ENCODE measurements around the gene RALGPS1. TPM values are rescaled to one million over a fixed set of nuclear protein-coding genes. Genes with fewer than 3 reads are reported as not detected.

Gene RALGPS1
- total RNA-seq, 2 experiments from 2014 or later: 2.1 to 2.4 TPM

GRCh38 chr9:127114606-127115005, 200.0 kb downstream of the RALGPS1 start:
- DNase-seq: no peak
- no peaks in the 10 kb centered on the region for H3K36me3 Mint-ChIP-seq (ENCODE audit: low read depth)
- no peak overlapping the region for H3K4me3 Mint-ChIP-seq
- intact Hi-C loops (cut with micrococcal nuclease): no loop called here
- H3K9me3 Mint-ChIP-seq: no peaks in the 10 kb centered on the region
- CTCF ChIA-PET: no interaction called here
- peaks cover 7% of the 10 kb centered on the region for H3K27me3 Mint-ChIP-seq (ENCODE audit: low read depth)
- H3K4me1 Mint-ChIP-seq (ENCODE audit: low read depth): peaks cover 6% of the 10 kb centered on the region
- no peak overlapping the region for H3K27ac Mint-ChIP-seq

DNA sequence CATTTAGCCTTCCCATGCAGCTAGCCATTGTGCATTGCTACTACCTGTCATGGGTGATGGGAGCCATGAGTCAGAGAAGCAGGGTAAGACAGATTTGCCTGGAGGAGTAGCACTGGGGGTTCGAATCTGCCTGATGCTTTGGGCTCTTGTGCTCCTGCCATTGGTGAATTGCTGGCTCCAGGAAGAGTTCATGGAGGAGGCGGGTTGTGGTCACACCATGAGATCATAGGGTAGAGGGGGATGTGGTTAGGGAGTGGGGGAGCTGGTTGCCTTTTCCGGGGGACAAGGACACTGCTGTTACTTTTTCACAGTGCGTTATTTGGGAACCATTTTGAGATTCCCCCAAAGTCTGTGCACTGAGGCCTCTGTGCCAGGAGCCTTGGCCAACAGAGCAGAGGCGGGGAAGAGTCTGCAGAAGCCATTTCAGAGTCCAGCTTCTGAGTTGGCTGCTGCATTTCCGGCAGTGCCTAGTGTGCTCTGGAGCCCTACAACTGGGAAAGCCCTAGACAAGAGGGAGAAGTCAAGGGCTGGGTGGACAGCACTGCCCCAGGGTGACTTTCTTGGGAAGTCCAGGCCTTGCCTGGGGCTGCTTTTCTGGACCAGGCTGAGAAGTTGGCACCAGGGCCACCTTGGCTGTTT, 201.6 kb downstream of the RALGPS1 start:
- H3K4me1 Mint-ChIP-seq (ENCODE audit: low read depth): peaks cover 6% of the 10 kb centered on the region
- DNase-seq: no peak
- intact Hi-C loops (cut with micrococcal nuclease): no loop called here
- peaks cover 11% of the 10 kb centered on the region for H3K27me3 Mint-ChIP-seq (ENCODE audit: low read depth)
- H3K36me3 Mint-ChIP-seq (ENCODE audit: low read depth): no peaks in the 10 kb centered on the region
- no peak overlapping the region for H3K4me3 Mint-ChIP-seq
- no peak overlapping the region for H3K27ac Mint-ChIP-seq
- CTCF ChIA-PET: interaction anchor here (1.4 kb wide), 1 partner anchor 151 kb away, joined by 3 read pairs; no protein-coding TSS in a partner anchor
- H3K9me3 Mint-ChIP-seq: no peaks in the 10 kb centered on the region

- Mint-ChIP-seq H3K4me3 (no peak overlapping the region), H3K27me3 (ENCODE audit: low read depth) (peaks cover 19% of the 10 kb centered on the region), H3K9me3 (no peaks in the 10 kb centered on the region), H3K27ac (no peak overlapping the region), H3K36me3 (ENCODE audit: low read depth) (no peaks in the 10 kb centered on the region), H3K4me1 (ENCODE audit: low read depth) (peaks cover 8% of the 10 kb centered on the region)
- CTCF ChIA-PET: interaction anchor here (1.4 kb wide), 1 partner anchor 151 kb away, joined by 3 read pairs; no protein-coding TSS in a partner anchor
- intact Hi-C loops (cut with micrococcal nuclease): no loop called here
- DNase-seq: no peak
Observed at GRCh38 chr9:127116957-127117356, 202.4 kb downstream of the RALGPS1 start.

DNA sequence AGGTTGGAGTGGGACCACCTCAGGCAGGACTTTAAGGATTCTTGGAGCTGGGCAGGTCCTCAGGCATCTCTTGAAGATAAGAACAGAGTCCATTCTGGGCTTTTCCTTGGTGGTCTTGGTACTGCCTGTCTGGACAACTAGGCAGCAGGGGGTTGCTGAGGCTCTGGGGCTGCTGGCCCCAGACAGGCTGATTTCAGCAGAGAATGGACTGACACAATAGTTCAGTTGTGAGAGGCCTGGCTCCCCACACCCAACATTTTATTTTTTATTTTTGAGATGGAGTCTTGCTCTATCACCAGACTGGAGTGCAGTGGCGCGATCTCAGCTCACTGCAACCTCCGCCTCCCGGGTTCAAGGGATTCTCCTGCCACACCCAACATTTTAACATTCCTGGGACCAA, 203.2 kb downstream of the RALGPS1 start:
- H3K4me3 Mint-ChIP-seq: no peak overlapping the region
- no peak overlapping the region for H3K27ac Mint-ChIP-seq
- H3K36me3 Mint-ChIP-seq (ENCODE audit: low read depth): no peaks in the 10 kb centered on the region
- H3K4me1 Mint-ChIP-seq (ENCODE audit: low read depth): peaks cover 10% of the 10 kb centered on the region
- no peak for DNase-seq
- peaks cover 22% of the 10 kb centered on the region for H3K27me3 Mint-ChIP-seq (ENCODE audit: low read depth)
- CTCF ChIA-PET: interaction anchor here (1.3 to 1.4 kb wide), 2 partner anchors 15 to 152 kb away, joined by 3 read pairs; no protein-coding TSS in a partner anchor
- intact Hi-C loops (cut with micrococcal nuclease): no loop called here
- H3K9me3 Mint-ChIP-seq: no peaks in the 10 kb centered on the region

- H3K9me3 Mint-ChIP-seq: no peaks in the 10 kb centered on the region
- no peaks in the 10 kb centered on the region for H3K36me3 Mint-ChIP-seq (ENCODE audit: low read depth)
- no peak for DNase-seq
- CTCF ChIA-PET: interaction anchor here (1.3 kb wide), 2 partner anchors 15 to 36 kb away, joined by 3 read pairs; no protein-coding TSS in a partner anchor
- no peak overlapping the region for H3K4me3 Mint-ChIP-seq
- peaks cover 12% of the 10 kb centered on the region for H3K4me1 Mint-ChIP-seq (ENCODE audit: low read depth)
- H3K27me3 Mint-ChIP-seq (ENCODE audit: low read depth): peaks cover 30% of the 10 kb centered on the region
- intact Hi-C loops (cut with micrococcal nuclease): no loop called here
- no peak overlapping the region for H3K27ac Mint-ChIP-seq
Observed at GRCh38 chr9:127118597-127119319, 204.2 kb downstream of the RALGPS1 start.

DNA sequence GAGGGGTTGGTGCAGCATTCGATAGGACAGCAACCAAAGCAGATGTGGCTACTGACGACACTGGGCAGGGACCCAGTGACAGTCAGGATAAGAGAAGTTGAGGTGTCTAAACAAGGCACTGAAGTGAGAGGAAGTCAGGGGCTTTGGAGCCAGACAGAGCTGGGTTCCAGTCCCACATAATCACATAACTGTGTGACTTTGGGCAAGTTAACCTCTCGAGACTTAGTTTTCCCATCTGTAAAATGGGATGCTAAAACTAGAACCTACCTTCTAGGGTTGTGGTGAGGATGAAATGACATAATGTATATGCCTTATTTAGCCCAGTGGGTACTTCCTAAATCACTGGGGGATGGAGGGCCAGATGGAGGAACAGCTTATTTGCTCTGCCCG, 204.7 kb downstream of the RALGPS1 start:
- no peak for DNase-seq
- Mint-ChIP-seq H3K27me3 (ENCODE audit: low read depth) (peaks cover 31% of the 10 kb centered on the region), H3K4me1 (ENCODE audit: low read depth) (peaks cover 12% of the 10 kb centered on the region), H3K4me3 (no peak overlapping the region), H3K36me3 (ENCODE audit: low read depth) (no peaks in the 10 kb centered on the region), H3K27ac (no peak overlapping the region), H3K9me3 (no peaks in the 10 kb centered on the region)
- intact Hi-C loops (cut with micrococcal nuclease): no loop called here
- CTCF ChIA-PET: interaction anchor here (1.3 kb wide), 2 partner anchors 16 to 35 kb away, joined by 3 read pairs; no protein-coding TSS in a partner anchor

- Mint-ChIP-seq H3K36me3 (ENCODE audit: low read depth) (no peaks in the 10 kb centered on the region), H3K9me3 (no peaks in the 10 kb centered on the region), H3K4me1 (ENCODE audit: low read depth) (peaks cover 7% of the 10 kb centered on the region), H3K27ac (no peak overlapping the region), H3K27me3 (ENCODE audit: low read depth) (peaks cover 31% of the 10 kb centered on the region), H3K4me3 (no peak overlapping the region)
- no peak for DNase-seq
- CTCF ChIA-PET: interaction anchor here (1.3 kb wide), 1 partner anchor 181 kb away, joined by 5 read pairs; no protein-coding TSS in a partner anchor
- intact Hi-C loops (cut with micrococcal nuclease): no loop called here
Observed at GRCh38 chr9:127121628-127122175, 207.1 kb downstream of the RALGPS1 start.

DNA sequence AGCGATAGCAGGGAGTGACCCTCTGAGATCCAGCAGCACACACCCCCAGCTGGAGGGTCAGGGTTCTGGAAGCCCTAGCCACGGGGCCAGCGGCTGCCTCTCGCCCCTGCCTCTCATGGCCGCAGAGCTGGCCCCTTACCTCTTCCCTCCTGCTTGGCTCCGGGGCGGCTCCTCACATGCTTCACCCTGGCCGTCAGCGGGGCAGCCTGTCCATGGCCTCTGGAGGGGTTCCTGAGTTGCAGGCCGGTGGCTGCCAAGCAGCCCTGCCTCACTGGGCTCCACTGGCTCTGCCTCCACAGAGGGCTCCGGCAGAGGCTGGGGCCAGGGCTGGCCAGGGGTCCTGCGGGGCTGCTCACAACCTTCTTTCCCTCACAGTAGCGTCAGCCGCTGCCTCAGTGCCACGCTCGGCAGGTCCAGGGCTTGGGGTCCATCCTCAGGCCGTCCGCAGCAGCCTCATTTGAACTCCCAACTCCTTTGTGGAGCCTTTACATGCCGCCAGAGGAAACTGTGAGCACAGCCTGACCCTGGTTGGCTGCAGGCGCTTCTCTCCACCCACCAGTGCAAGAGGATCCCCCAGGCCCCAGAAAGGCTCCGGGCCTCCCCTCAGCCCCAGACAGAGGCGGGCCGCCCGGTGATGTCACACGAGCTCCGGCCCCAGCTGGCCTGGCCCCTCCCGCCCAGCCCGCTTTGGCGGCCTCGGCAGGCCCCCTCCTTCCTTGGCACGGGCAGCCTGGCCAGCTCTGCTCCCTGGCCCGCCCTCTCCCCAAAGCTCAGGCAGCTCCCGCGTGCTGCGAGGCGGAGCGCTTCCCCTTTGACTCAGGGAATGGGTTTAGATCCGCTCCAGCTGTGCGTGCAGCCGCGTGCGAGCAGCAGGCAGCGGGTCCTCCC, 207.8 kb downstream of the RALGPS1 start, which contains the start of gene ANGPTL2:
ANGPTL2 (minus strand) TSS at position 460 of the 888 bp plus-strand sequence. CDS start 13,904 bp downstream, outside the sequence.
- no peak within 1 kb of the TSS for H3K4me3 Mint-ChIP-seq
- intact Hi-C loops (cut with micrococcal nuclease): no loop called here
- H3K27ac Mint-ChIP-seq: no peak within 1 kb of the TSS
- peaks cover 31% of the 10 kb centered on the region for H3K27me3 Mint-ChIP-seq (ENCODE audit: low read depth)
- H3K4me1 Mint-ChIP-seq (ENCODE audit: low read depth): peaks cover 7% of the 10 kb centered on the region
- CTCF ChIA-PET: interaction anchor here (1.3 kb wide), 1 partner anchor 182 kb away, joined by 5 read pairs; no protein-coding TSS in a partner anchor
- no peaks in the 10 kb centered on the region for H3K9me3 Mint-ChIP-seq
- H3K36me3 Mint-ChIP-seq (ENCODE audit: low read depth): no peaks in the 10 kb centered on the region
- DNase-seq: peak; percentile 56

- intact Hi-C loops (cut with micrococcal nuclease): no loop called here
- DNase-seq: no peak
- Mint-ChIP-seq H3K27me3 (ENCODE audit: low read depth) (peaks cover 31% of the 10 kb centered on the region), H3K4me1 (ENCODE audit: low read depth) (peaks cover 7% of the 10 kb centered on the region), H3K27ac (no peak overlapping the region), H3K36me3 (ENCODE audit: low read depth) (no peaks in the 10 kb centered on the region), H3K4me3 (no peak overlapping the region), H3K9me3 (no peaks in the 10 kb centered on the region)
- CTCF ChIA-PET: interaction anchor here (1.3 kb wide), 1 partner anchor 183 kb away, joined by 5 read pairs; no protein-coding TSS in a partner anchor
Observed at GRCh38 chr9:127123064-127123890, 208.7 kb downstream of the RALGPS1 start.

GRCh38 chr9:127124111-127124531, 209.5 kb downstream of the RALGPS1 start:
- no peak for DNase-seq
- Mint-ChIP-seq H3K4me1 (ENCODE audit: low read depth) (peaks cover 7% of the 10 kb centered on the region), H3K4me3 (no peak overlapping the region), H3K9me3 (no peaks in the 10 kb centered on the region), H3K27me3 (ENCODE audit: low read depth) (peaks cover 29% of the 10 kb centered on the region), H3K27ac (no peak overlapping the region), H3K36me3 (ENCODE audit: low read depth) (no peaks in the 10 kb centered on the region)
- CTCF ChIA-PET: no interaction called here
- intact Hi-C loops (cut with micrococcal nuclease): no loop called here

DNA sequence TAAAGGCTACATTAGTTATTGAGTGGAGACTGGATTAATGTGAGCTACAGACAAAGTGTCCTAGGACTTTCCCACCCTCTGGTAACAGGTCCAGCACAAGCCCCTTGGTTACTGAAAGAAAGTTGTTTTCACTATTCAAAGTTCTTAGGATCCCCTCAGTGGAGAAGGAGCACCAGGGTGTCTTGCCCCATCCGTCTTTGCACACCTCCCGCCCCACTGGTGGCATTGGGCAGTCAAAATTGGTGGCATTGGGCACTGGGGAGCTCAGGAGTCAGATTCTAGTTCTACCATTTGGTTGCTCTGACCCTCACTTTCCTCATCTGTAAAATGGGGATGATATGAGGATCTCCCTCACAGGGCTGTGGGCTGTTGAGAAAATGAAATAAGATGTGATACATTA, 210.2 kb downstream of the RALGPS1 start:
- CTCF ChIA-PET: no interaction called here
- no peak overlapping the region for H3K4me3 Mint-ChIP-seq
- no peaks in the 10 kb centered on the region for H3K9me3 Mint-ChIP-seq
- no peak for DNase-seq
- no peaks in the 10 kb centered on the region for H3K36me3 Mint-ChIP-seq (ENCODE audit: low read depth)
- no peak overlapping the region for H3K27ac Mint-ChIP-seq
- peaks cover 7% of the 10 kb centered on the region for H3K4me1 Mint-ChIP-seq (ENCODE audit: low read depth)
- H3K27me3 Mint-ChIP-seq (ENCODE audit: low read depth): peaks cover 23% of the 10 kb centered on the region
- intact Hi-C loops (cut with micrococcal nuclease): no loop called here

Measured in activated naive CD4-positive, alpha-beta T cell treated with anti-CD3 and anti-CD28 coated beads for 36 hours (primary cell).